Measurements from ENCODE around the gene OPN3.

Gene OPN3

DNA sequence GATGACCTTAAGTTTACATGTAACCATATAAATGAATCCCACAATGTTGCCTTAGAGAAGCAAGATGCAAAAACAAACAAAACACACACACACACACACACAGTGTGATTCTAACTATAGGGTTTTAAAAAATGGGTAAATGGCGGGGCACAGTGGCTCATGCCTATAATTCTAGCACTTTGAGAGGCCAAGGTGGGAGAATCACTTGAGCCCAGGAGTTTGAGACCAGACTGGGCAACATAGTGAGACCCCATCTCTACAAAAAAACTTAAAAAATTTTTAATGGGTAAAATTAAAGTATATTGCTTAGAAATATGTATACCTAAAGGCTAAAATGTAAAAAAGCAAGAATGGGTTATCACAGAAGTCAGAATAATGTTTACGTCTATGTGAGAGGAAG lies 92.2 kb downstream of the OPN3 start:
- TF ChIP-seq, protein P1, sequence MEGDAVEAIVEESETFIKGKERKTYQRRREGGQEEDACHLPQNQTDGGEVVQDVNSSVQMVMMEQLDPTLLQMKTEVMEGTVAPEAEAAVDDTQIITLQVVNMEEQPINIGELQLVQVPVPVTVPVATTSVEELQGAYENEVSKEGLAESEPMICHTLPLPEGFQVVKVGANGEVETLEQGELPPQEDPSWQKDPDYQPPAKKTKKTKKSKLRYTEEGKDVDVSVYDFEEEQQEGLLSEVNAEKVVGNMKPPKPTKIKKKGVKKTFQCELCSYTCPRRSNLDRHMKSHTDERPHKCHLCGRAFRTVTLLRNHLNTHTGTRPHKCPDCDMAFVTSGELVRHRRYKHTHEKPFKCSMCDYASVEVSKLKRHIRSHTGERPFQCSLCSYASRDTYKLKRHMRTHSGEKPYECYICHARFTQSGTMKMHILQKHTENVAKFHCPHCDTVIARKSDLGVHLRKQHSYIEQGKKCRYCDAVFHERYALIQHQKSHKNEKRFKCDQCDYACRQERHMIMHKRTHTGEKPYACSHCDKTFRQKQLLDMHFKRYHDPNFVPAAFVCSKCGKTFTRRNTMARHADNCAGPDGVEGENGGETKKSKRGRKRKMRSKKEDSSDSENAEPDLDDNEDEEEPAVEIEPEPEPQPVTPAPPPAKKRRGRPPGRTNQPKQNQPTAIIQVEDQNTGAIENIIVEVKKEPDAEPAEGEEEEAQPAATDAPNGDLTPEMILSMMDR (IDR thresholded peaks at IDR 0.05; ENCODE audit: low read depth, low read length, missing control alignments) = no peak
- no peak for DNase-seq (ENCODE audit: extremely low read depth, low read depth)
- no peak overlapping the region for H3K4me3 ChIP-seq (replicated peaks; ENCODE audit: low read depth, low read length)
